Measurements from ENCODE around the gene IER5.

The IER5 gene

GRCh38 chr1:181099152-181100014, 10.9 kb downstream of the IER5 start:
- DNase-seq (ENCODE audit: low read depth), result no peak

DNA sequence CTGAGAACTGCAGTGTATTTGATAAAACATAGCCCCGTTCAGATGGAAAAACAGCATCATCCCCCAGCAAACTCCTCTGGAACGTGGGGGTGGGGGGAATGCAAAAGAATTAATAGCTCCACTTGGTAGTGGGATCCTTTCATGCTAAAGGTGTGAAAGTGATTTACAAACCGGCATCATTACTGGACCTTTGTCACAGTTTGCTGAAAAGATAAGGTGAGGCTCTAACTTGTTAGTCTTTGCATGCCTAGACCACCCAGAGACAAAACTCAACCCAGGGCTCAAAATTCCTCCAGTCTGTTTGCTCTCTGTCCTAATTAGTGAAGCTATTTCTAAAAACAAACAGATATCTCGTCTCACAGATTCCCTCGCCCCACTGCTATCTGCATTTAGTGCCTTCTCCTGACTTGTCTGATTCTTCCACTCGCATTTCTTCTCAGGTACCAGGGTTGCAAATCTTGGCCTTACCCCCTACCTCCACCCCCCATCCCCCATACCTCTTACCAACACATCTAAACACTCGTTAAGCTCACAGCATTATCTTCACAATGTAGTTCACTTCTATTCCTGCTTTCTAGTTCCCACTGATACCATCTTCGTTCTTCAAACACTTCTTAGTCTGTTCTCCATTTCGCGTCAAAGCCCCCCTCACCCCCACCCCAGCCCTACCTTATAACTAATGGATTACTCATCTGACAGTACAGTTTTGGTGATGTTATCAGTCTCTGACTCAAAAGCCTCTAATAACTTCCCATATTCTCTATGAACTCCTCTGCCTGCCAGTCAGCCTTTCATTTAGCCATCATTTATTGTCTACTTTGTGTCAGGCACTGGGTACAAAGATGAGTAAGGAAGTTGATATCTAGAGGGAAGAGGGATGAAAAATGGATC, 11.8 kb downstream of the IER5 start:
- DNase-seq (ENCODE audit: low read depth), result no peak

DNA sequence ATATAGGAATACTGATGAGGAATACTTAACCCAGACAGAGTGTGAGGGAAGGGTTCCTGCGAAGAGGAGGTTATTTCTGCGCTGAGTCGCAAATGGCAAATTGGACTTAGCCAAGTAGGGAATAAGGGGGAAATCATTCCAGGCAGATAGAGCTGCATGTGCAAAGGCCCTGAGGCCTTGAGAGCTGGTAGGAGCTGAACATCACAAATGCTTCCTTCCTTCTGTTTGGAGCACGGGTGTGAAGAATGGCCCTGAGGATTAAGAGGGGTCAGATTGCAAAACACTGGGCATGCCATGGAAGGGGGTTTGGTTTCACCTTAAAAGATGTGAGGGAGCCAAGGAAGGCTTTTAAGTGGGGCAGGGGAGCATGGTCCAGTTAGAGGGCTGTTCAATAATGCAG, 12.4 kb downstream of the IER5 start:
- no peak for DNase-seq (ENCODE audit: low read depth)

DNA sequence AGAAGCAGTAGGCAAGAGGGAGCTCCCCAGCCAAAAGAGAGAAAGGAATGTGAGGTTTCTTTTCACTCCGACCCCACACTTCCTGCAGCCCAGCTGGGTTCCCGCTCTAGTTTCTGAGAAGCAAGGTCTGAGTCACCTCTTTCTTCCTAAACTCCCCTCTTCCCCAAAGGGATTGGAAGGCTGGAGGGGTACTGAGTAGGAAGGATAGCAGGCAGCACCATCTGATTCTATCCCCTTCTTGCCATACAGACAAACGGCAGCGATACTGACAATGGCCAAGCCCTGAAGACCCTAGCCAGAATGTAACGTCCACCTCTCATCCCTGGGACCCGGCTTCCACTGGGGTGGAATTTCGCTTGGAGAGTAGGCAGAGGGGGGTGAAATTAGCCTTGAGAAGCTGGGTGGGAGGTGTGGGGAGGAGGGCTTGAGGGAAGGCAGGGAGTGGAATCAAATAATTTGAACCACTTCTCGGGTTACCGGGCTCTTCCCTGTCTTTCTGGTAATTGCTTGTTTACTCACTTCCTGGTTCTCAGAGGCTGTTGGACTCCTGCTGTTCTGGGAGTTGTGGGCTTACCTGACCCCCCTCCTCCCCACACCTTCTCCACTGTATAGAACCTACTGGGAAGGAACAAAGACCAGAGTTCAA, 13.2 kb downstream of the IER5 start:
- DNase-seq (ENCODE audit: low read depth), result no peak

GRCh38 chr1:181102841-181103240, 14.3 kb downstream of the IER5 start:
- DNase-seq (ENCODE audit: low read depth), result no peak

DNA sequence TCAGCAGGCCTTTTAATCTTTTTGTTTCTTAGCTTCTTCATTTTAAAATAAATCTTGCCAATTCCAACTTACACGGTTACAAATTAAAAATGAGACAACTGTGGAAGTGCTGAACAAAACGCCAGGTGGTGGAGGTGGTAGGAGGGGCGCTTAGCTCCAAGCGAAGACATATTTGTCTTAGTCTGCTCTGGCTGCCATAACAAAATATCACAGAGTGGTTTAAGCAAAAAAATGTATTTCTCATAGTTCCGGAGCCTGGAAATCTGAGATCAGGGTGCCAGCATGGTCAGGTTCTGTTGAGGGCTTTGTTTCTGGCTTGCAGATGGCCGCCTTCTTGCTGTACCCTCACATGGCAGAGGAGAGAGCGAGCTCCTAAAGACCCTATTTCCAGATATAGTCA, 14.9 kb downstream of the IER5 start:
- no peak for DNase-seq (ENCODE audit: low read depth)

DNA sequence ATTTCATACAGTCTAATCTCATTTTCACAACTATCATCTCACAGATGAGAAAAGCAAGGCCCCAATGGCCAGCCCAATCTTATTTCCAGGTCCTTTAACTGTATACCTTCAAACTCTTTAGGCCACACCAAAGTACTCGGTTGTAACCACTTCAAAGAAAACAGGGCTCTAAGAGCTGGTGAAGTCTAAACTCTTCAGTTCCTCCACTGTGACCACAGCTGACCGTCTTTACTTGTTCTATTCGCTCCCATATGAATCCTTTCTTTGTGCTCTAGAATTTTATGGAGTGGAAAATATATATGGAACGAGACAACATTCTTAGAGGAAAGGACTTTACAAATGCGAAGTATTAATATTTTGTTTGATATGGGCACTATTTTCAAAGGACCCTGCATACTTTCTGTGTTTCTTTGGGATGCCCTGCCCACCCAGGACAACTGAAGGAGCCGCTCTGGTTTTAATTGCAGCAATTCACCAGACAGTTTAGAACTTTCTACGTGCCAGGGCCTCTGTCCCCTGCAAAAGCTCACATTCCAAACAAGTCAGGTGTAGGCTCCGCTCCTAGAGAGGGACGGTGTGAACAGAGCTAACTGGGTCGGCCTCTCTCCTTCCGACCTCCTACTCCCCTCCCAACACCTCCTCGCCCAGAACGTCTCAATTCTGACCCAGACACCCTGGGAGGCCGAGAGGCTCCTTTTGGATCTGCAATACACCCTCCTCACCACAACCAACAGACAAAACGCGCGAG, 15.7 kb downstream of the IER5 start:
- no peak for DNase-seq (ENCODE audit: low read depth)

DNA sequence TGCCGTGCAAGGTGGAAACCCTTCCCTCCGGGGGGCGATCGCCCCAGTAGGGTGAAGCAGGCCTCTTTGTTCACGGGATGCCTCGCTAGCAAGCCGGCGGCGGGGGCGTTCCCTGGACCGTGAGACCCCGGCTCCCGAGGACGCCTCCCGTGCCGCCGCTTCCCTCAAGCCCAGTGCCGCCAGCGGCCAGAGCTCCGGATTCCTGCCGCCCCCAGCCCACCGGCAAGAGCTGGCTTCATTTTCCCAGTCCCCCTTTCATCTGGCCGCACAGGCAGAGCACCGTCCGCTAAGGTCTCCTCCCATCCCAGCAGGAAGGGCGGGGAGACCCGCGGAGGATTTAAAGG, 16.3 kb downstream of the IER5 start:
- no peak for DNase-seq (ENCODE audit: low read depth)

DNA sequence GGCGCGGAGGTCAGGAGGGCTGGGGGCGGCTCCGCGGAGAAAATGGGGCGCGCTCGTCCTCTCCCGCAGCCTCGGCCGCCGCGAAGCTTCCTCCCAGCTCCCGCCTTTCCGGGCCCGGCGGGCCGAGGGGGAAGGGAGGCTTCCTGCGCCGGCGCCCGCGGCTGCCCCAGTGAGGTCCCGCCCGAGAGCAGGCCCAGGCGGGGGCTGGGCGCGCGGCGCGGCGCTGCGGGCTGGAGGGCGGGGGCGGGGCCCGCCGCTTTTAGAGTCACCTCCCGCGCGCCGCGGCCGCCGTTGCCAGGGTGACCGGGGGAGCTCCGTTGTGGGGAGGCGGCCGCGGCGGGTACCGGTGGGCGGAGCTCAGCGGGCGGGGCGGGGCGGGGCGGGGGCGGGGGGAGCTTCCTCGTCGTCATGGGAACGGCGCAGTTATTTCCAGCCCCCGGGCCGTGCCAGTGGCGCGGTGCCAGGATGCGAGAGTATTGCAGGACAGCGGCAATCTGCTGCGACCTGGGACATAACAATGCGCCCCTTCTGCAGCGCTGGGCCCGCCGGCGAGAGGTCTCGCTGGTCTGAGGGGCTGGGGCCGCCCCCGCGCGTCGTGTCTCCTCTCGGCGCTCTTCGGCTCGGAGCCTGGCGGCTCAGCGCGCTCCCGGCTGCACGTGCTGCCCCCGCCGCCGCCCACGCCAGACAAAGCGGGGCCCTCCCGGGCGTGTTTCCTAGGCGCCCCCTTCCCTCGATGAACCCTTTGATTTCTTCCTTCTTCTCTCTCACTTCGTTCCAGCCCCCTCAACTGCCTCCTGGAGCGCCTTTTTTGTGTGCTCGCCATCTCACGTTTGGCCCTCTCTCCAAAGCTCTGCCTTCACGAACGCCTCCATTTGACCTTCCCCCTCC, 16.9 kb downstream of the IER5 start:
- peak; percentile 92 for DNase-seq (ENCODE audit: low read depth)

DNA sequence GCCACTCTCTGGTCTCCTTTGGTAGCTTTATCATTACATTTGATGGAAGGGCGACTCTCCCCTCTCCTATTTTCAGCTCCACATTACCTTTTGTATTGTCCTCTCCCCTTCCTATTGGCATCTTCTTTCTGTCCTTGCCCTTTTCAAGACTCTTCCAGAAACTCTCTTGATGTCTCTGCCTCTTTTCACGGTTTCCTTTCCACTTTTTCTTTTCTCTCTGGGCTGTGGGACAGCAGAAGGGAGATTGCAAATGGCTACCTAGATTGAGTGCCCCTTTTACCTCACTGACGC, 17.5 kb downstream of the IER5 start:
- no peak for DNase-seq (ENCODE audit: low read depth)

DNA sequence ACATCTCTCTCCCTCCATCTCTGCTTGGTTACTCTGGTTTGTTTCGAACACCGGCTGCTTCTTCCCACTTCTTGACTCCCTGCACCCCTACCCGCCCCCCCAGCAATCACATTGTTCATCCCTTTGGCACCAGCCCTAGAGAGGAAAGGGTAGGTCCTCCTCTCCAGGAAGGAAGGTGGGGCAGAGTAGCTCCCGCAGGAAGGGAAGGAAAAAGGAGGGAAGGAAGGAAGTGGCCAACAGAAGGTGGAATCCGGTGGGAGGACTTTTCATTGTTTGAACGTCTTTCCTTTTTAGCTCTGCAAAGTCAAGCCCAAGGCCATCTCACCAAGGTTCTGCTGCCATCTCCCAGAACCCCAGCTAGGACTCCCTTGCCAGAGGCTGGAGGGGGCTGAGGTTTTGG, 18.0 kb downstream of the IER5 start:
- no peak for DNase-seq (ENCODE audit: low read depth)

- DNase-seq (ENCODE audit: low read depth), result no peak
Measured at GRCh38 chr1:181107711-181108110, 19.2 kb downstream of the IER5 start.

DNA sequence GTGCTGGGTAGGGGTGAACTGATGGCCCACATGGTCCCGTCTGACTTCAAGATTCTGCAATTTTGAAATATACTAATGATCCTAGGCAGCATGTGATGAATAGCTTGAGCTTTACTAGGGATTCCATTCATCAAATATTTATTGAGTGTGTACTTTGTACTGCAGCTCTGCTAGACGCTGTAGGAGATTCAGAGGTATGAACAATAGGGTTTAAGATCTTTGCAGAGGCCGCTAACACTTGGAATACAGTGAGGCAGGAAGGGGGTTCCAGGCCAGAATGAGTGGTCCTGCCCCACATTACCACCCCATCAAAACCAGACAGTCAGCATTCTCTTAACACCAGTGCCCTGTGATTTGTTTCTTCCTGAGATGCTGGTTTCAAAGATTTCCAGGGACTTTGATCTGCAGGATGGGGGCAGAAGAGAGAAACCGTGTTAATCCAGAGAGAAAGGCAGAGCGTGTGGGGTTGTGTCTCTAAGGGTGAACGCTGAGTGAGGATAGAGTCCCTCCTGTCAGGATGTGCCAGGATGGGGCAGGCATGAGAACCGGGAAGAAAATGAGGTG, 19.9 kb downstream of the IER5 start:
- DNase-seq (ENCODE audit: low read depth), result no peak

GRCh38 chr1:181110013-181110412, 21.5 kb downstream of the IER5 start:
- no peak for DNase-seq (ENCODE audit: low read depth)

GRCh38 chr1:181111559-181111958, 23.1 kb downstream of the IER5 start:
- DNase-seq (ENCODE audit: low read depth), result no peak

DNA sequence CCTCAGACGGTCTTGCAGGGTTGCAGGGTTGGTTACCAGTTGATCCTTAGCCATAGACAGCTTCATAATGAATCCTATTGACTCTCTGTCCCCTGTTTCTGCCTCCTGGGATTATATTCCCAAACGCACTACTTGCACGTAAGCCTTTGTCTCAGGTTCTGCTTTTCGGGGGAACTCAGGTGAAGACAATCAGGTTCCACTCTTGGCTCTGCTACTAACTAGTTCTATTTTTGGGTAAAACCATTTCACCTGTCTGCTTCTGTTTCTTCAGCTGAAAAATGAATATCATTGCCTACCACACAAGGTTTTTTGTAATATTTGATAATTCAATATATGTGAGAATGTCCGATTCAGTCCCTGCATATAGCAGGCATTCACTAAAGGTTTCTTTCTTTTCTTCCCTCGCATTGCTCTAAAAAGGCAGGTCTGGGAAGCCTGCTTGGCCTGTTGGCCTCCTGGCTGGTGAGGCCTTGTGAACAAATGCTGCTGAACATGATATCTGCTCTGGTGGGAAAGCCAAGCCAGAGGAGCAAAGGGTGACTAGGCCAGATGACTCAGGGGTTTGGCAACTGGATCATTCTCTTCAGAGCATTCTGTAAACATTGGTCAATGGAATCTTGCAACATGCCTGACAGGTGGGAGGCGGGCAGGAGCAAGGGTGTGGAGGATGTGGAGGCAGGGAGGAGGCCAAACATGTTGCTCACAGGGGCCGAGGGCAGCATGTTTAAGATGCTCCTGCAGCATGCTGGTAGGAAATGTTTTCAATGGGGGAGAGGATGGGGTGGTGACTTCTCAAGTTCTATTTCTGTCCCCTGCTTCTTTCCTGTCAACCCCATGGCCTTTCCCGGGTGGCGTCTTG, 23.8 kb downstream of the IER5 start:
- no peak for DNase-seq (ENCODE audit: low read depth)

GRCh38 chr1:181113059-181113641, 24.6 kb downstream of the IER5 start:
- DNase-seq (ENCODE audit: low read depth), result no peak

DNA sequence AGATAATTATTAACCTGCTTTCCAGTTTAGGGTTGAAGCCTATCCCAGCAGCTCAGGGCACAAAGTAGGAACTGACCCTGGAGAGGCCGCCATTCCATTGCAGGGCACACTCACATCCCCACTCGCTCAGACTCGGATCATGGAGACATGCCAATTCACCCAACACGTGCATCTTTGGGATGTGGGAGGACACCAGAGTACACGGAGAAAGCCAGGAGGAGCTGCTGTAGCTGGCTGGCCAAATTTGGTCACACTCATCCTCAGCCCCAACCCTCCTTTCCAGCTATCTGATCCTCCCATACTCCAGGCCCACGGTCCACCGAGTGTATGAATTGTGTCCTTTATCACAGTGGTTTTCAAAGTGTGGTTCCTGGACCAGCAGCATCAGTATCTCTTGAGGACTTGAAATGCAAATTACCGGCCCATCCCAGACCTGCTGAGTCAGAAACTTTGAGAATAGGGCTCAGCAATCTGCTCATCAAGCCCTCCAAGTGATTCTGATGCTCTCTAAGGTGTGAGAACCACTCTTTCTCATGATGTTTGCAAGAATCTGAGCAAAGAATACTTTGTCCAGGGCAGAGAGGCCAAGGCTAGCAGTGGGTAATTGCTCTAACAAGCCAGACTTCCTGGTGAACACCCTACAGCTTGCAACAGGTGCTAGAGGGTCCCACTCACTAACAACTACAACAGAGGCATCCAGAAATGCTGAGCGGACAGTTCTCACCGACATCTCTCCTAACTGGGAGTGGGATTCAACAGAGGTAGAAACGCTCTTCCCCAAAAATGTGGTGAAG, 26.3 kb downstream of the IER5 start:
- DNase-seq (ENCODE audit: low read depth), result no peak

DNA sequence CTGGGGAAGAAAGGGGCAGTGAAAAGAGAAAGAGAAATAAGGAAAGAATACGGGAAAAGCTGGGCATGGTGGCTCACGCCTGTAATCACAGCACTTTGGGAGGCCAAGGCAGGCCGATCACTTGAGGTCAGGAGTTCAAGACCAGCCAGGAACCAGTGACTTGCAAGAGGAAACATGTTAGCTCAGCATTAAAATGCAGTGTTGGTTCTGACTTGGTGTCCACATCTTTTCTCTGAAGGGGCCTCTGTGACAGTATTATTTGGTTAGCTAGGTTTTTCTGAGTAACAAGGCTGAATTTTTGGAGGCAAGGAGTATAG, 26.8 kb downstream of the IER5 start:
- no peak for DNase-seq (ENCODE audit: low read depth)

Data from stimulated activated CD8-positive, alpha-beta memory T cell treated with anti-CD3 and anti-CD28 coated beads, Interleukin-12 subunit alpha, Interleukin-12 subunit beta, amount 100 ng/mL, for 4 hours (primary cell).